CD14-positive monocyte (primary cell): ENCODE data around the gene SPTB. TPM values are rescaled to one million over a fixed set of nuclear protein-coding genes. Genes with fewer than 3 reads are reported as not detected.

Experiments used
- DNase-seq, 3 donors: peaks; one replicate each; pipeline ENCODE4 v3.0.0-alpha.2; 2011 to 2022
- H2AFZ ChIP-seq: 2 replicates; pipeline ENCODE4 v1.6.0; 2012; ENCODE audit warnings: mild to moderate bottlenecking, low read depth, low read length, inconsistent platforms; ENCODE audit not compliant: insufficient read depth, poor library complexity, severe bottlenecking
- H3K27ac ChIP-seq, 2 donors: 1 replicate in 1 of 2; 2 replicates in 1 of 2; pipeline ENCODE4 v1.5.1; 2012 to 2013; ENCODE audit warnings: low read length in 2 of 2, control low read depth in 1 of 2, inconsistent platforms in 1 of 2, low read depth in 1 of 2, mild to moderate bottlenecking in 1 of 2
- H3K27me3 ChIP-seq, 2 donors: one replicate each; pipeline versions ENCODE4 v1.6.0 to v1.6.1; 2011 to 2013; ENCODE audit warnings: low read length in 2 of 2; ENCODE audit not compliant: control insufficient read depth in 2 of 2, insufficient read depth in 2 of 2
- H3K36me3 ChIP-seq, 2 donors: replicated peaks in 1 of 2; 1 replicate in 1 of 2; 2 replicates in 1 of 2; pipeline versions ENCODE4 v1.5.1 to v1.6.1; 2012 to 2013; ENCODE audit warnings: low read length in 2 of 2, control low read depth in 1 of 2, inconsistent platforms in 1 of 2, mild to moderate bottlenecking in 1 of 2; ENCODE audit not compliant: insufficient read depth in 2 of 2, control insufficient read depth in 1 of 2
- H3K4me1 ChIP-seq, 2 donors: 1 replicate in 1 of 2; 2 replicates in 1 of 2; pipeline versions ENCODE4 v1.5.1 to v1.6.1; 2012 to 2013; ENCODE audit warnings: low read length in 2 of 2, control low read depth in 1 of 2, inconsistent platforms in 1 of 2, mild to moderate bottlenecking in 1 of 2, moderate library complexity in 1 of 2; ENCODE audit not compliant: insufficient read depth in 2 of 2, control insufficient read depth in 1 of 2
- H3K4me2 ChIP-seq: replicated peaks from 2 replicates; pipeline ENCODE3; 2012; ENCODE audit warnings: low read length, moderate library complexity, mild to moderate bottlenecking; ENCODE audit not compliant: poor library complexity, severe bottlenecking; ENCODE audit errors: extremely low read depth
- H3K4me3 ChIP-seq, 3 experiments: fragments of 200-600 bp in 1 of 3; sonication (generic) in 1 of 3; replicated peaks in 1 of 3; 1 replicate in 2 of 3; 2 replicates in 1 of 3; pipeline ENCODE4 v1.5.1; 2011 to 2013; ENCODE audit warnings: low read length in 3 of 3, mild to moderate bottlenecking in 3 of 3, control low read depth in 2 of 3, low read depth in 2 of 3, inconsistent platforms in 1 of 3, moderate library complexity in 1 of 3
- H3K79me2 ChIP-seq: 2 replicates; pipeline ENCODE4 v1.6.0; 2012; ENCODE audit warnings: mild to moderate bottlenecking, control low read depth, inconsistent platforms, low read length, moderate library complexity; ENCODE audit not compliant: insufficient read depth
- H3K9ac ChIP-seq: 2 replicates; pipeline ENCODE4 v1.6.0; 2017; ENCODE audit warnings: low read length, mild to moderate bottlenecking; ENCODE audit not compliant: insufficient read depth, poor library complexity, severe bottlenecking
- H3K9me3 ChIP-seq, 2 donors: replicated peaks in 1 of 2; 1 replicate in 1 of 2; 2 replicates in 1 of 2; pipeline versions ENCODE4 v1.5.1 to v1.6.1; 2012 to 2013; ENCODE audit warnings: low read length in 2 of 2, control low read depth in 1 of 2; ENCODE audit not compliant: control insufficient read depth in 1 of 2, insufficient read depth in 1 of 2
- H4K20me1 ChIP-seq: 2 replicates; pipeline ENCODE4 v1.6.0; 2012; ENCODE audit warnings: mild to moderate bottlenecking, low read length, control low read depth, moderate library complexity; ENCODE audit not compliant: insufficient read depth
- H3K27ac Mint-ChIP-seq, 7 donors: one replicate each; pipeline ENCODE4 v1.8.0; 2020; ENCODE audit warnings: mild to moderate bottlenecking in 7 of 7, mixed read lengths in 7 of 7, moderate library complexity in 6 of 7, inconsistent platforms in 2 of 7
- H3K27me3 Mint-ChIP-seq, 3 donors: one replicate each; pipeline ENCODE4 v1.8.0; 2021 to 2022; ENCODE audit warnings: low read depth in 3 of 3, mild to moderate bottlenecking in 3 of 3, mixed read lengths in 3 of 3, moderate library complexity in 3 of 3, inconsistent platforms in 1 of 3
- H3K36me3 Mint-ChIP-seq, 2 donors: one replicate each; pipeline ENCODE4 v1.8.0; 2020; ENCODE audit warnings: mixed read lengths in 2 of 2, inconsistent platforms in 1 of 2, mild to moderate bottlenecking in 1 of 2
- H3K4me1 Mint-ChIP-seq: one replicate; pipeline ENCODE4 v1.8.0; 2020; ENCODE audit warnings: mild to moderate bottlenecking, mixed read lengths
- H3K4me3 Mint-ChIP-seq, 2 donors: one replicate each; pipeline ENCODE4 v1.8.0; 2020; ENCODE audit warnings: mild to moderate bottlenecking in 2 of 2, mixed read lengths in 2 of 2, moderate library complexity in 1 of 2
- H3K9me3 Mint-ChIP-seq, 7 donors: one replicate each; pipeline ENCODE4 v1.8.0; 2020 to 2022; ENCODE audit warnings: mixed read lengths in 7 of 7, mild to moderate bottlenecking in 6 of 7, moderate library complexity in 6 of 7, inconsistent platforms in 2 of 7
- WGBS: methylation state at CpG from one replicate; pipeline ENCODE4 v1.1.5; 2013; ENCODE audit warnings: missing lambda C conversion rate; ENCODE audit not compliant: insufficient coverage; 5-methylcytosine and 5-hydroxymethylcytosine counted together
- intact Hi-C, 2 donors: fragments of 100-400 bp; cut with micrococcal nuclease; formaldehyde crosslinking; loops; one replicate each; pipeline versions ENCODE4 v1.15.0 to v1.15.1; 2023
- polyA plus RNA-seq, 3 donors: library from polyadenylated mRNA; depleted of rRNA in 1 of 3; unstranded in 2 of 3; stranded (reverse) in 1 of 3; fragments of 300-500 nt in 2 of 3; fragments of >200 nt in 1 of 3; fragmentation: Illumina TruSeq in 2 of 3; gene quantifications; 1 replicate in 2 of 3; 2 replicates in 1 of 3; pipeline ENCODE4 v1.2.3, GENCODE V29; 2012 to 2021
- TF ChIP-seq, protein P1 (sequence below): fragments of 200-600 bp; IDR thresholded peaks from one replicate; pipeline ENCODE4 v1.8.0; 2022; ENCODE audit warnings: antibody characterized with exemption, mild to moderate bottlenecking

The SPTB gene
- polyA plus RNA-seq, 3 donors, result not detected

DNA sequence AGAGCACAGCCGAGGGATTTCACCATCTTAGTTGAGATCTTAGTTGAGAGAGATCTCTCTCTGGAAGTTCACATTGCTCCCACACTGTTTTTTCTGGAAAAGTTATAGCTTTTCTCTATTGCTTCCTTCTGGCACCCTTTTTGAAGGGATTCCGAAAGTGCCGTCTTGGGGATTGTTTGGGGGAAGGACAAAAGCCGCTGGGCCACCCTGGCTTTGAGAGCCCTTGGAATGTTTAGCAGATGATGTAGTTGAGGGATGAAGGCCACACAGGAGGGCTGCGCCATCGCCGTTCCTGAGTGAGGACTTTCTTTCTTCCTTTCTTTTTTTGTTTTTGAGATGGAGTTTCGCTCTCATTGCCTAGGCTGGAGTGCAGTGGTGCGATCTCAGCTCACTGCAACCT, 157.8 kb downstream of the SPTB start:
- no peak overlapping the region for H2AFZ ChIP-seq
- intact Hi-C loops, result no loop called here
- peaks cover 61 to 72% of the 10 kb centered on the region in 2 donors for H3K4me1 ChIP-seq
- H4K20me1 ChIP-seq, result peaks cover 17% of the 10 kb centered on the region
- no peaks in the 10 kb centered on the region for H3K9me3 ChIP-seq
- DNase-seq, result no peak
- no peaks in the 10 kb centered on the region for H3K79me2 ChIP-seq
- Mint-ChIP-seq H3K4me3 (peak overlapping the region in 1 of 2 donors; percentile 21), H3K4me1 (peaks cover 68% of the 10 kb centered on the region), H3K27ac (peak overlapping the region in 3 of 7 donors; percentile 16 to 38 (median 32)), H3K27me3 (peaks cover 2 to 5% (median 3%) of the 10 kb centered on the region in 3 donors), H3K36me3 (peaks cover 25 to 53% of the 10 kb centered on the region in 2 donors), H3K9me3 (peaks cover 0 to 3% (median 0%) of the 10 kb centered on the region in 7 donors)
- H3K4me2 ChIP-seq, result no peak overlapping the region
- TF ChIP-seq, protein P1, sequence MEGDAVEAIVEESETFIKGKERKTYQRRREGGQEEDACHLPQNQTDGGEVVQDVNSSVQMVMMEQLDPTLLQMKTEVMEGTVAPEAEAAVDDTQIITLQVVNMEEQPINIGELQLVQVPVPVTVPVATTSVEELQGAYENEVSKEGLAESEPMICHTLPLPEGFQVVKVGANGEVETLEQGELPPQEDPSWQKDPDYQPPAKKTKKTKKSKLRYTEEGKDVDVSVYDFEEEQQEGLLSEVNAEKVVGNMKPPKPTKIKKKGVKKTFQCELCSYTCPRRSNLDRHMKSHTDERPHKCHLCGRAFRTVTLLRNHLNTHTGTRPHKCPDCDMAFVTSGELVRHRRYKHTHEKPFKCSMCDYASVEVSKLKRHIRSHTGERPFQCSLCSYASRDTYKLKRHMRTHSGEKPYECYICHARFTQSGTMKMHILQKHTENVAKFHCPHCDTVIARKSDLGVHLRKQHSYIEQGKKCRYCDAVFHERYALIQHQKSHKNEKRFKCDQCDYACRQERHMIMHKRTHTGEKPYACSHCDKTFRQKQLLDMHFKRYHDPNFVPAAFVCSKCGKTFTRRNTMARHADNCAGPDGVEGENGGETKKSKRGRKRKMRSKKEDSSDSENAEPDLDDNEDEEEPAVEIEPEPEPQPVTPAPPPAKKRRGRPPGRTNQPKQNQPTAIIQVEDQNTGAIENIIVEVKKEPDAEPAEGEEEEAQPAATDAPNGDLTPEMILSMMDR, result no peak
- no peaks in the 10 kb centered on the region for H3K27me3 ChIP-seq
- H3K36me3 ChIP-seq, result no peaks in the 10 kb centered on the region
- H3K9ac ChIP-seq, result no peak overlapping the region
- WGBS, result 100% methylated on average over 2 of the region's 9 CpGs
- no peak overlapping the region for H3K4me3 ChIP-seq
- no peak overlapping the region for H3K27ac ChIP-seq

DNA sequence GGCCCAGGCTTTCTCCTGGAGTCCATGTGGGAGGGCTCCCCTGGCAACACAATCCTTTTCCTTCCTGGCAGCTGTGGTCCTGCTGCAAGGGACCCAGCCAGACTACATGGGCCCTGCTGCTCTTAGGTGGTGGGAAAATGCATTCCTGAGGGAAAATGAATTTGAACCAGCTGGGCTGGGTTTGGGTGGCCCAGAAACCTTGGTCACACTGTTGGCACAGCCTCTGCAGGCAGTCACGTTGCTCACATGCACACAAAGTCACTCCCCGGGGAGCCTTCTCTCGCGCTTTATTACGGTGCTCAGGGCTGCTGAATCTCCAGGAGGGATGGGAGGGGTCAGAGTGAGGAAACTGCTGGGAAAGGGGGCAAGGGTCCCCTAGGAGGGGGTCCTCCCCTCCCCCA, 158.3 kb downstream of the SPTB start:
- H3K27me3 Mint-ChIP-seq, result peaks cover 2 to 5% (median 3%) of the 10 kb centered on the region in 3 donors
- peaks cover 12% of the 10 kb centered on the region for H4K20me1 ChIP-seq
- WGBS, result 67% methylated on average over 1 of the region's 5 CpGs
- no peak overlapping the region for H3K4me2 ChIP-seq
- H3K27ac Mint-ChIP-seq, result peak overlapping the region in 3 of 7 donors; percentile 69 to 88 (median 80)
- no peaks in the 10 kb centered on the region for H3K79me2 ChIP-seq
- intact Hi-C loops, result no loop called here
- no peak overlapping the region for H3K4me3 ChIP-seq
- H3K27ac ChIP-seq, result peak overlapping the region in 1 of 2 donors; percentile 61
- H3K9ac ChIP-seq, result no peak overlapping the region
- TF ChIP-seq, protein P1, result no peak
- H3K4me3 Mint-ChIP-seq, result no peak overlapping the region
- H3K4me1 ChIP-seq, result peaks cover 66 to 77% of the 10 kb centered on the region in 2 donors
- H3K36me3 ChIP-seq, result no peaks in the 10 kb centered on the region
- no peaks in the 10 kb centered on the region for H3K9me3 ChIP-seq
- H3K9me3 Mint-ChIP-seq, result peaks cover 0 to 3% (median 0%) of the 10 kb centered on the region in 7 donors
- H3K4me1 Mint-ChIP-seq, result peaks cover 73% of the 10 kb centered on the region
- peaks cover 30 to 55% of the 10 kb centered on the region in 2 donors for H3K36me3 Mint-ChIP-seq
- H2AFZ ChIP-seq, result no peak overlapping the region
- no peaks in the 10 kb centered on the region for H3K27me3 ChIP-seq
- DNase-seq, result no peak
